GM12801 (cell line): ENCODE measurements around the gene SCRT2.

Experiments used
- CTCF ChIP-seq: IDR thresholded peaks from one replicate; pipeline ENCODE4 v1.5.1; 2011; ENCODE audit warnings: control low read depth; ENCODE audit not compliant: insufficient read length; ENCODE audit errors: extremely low read depth

The SCRT2 gene

DNA sequence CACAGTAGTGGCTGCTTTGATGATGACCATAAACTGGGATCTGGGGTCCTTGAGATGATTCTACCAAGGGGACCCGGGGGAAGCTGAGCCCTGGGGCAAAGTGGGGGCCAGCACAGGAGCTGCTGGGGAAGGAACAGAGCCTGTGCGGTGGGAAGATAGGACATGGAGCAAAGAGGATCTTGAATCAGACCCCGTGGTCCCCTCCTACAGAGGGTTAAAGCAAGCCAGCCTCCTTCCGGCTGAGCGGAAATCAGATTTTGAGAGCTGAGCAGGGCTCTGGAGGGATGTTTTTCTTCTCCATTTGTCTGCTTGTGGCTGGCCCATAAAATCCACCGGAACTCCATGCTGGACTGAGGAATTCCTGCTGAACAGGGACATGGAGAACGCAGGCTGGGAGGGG is 55.4 kb downstream of the SCRT2 start:
- TF ChIP-seq CTCF: no peak

- no peak for TF ChIP-seq CTCF
Observed at GRCh38 chr20:618980-619379, 56.6 kb downstream of the SCRT2 start.

DNA sequence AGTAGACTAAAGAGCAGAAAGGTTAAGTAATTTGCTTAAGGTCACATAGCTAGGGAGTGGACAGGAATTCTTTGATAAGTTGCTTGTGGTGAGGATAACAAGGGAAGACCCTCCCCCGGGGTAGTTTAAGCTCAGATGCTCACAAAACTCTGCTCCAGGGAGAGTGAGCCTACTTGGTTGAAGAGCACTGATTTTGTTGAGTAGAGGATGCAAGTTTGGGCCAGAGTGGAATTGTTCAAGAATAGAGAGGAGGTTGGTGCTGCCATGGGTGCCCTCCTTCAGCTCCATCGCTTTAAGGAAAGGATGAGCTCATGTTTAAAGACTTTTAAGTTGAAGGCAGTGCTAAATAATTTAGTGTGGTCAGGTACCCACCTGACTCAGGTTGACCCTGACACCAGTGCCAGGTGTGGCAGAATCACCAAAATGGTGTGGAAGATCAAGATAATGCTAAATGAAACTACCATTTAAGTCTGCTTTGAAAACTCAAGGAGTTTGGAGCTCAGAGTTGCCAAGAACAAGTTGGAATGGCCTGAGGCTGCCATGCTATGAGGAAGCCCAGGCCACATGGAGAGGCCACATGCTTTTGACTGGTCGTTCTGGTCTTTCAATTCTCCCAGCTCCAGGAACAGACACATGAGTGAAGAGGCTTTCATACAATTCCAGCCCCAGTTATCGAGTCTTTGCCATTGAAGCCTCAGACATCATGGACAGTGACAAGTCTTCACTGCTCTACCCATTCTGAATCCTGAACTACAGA is 57.5 kb downstream of the SCRT2 start:
- no peak for TF ChIP-seq CTCF

- no peak for TF ChIP-seq CTCF
Observed at GRCh38 chr20:615514-615913, 60.1 kb downstream of the SCRT2 start.

- TF ChIP-seq CTCF: no peak
Observed at GRCh38 chr20:611843-612185, 63.8 kb downstream of the SCRT2 start.
